Measurements from ENCODE around the gene OMD. TPM values are rescaled to one million over a fixed set of nuclear protein-coding genes. Genes with fewer than 3 reads are reported as not detected.

OMD gene
- total and polyA plus RNA-seq, 2 of the 8 experiments (the other 6 are each of a cell fraction or from before 2014, with no cell fraction given) = not detected

DNA sequence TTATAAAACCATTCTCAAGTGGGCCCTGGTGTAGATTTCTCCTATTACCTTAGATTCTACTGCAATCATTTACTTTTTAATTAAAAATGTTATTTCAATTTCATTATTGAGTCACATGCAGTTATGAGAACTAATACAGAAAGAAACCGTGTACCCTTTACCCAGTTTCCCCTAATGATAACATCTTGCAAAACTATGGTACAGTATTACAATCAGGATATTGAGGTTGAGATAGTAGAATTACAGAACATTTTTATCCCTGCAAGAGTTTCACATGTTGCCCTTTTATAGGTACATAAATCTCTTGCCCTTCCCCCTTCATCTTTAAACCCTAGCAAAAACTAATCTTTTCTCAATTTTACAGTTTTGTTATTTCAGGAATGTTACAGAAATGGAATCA lies 11.0 kb upstream of the OMD start (continued):
- TF ChIP-seq, protein P1, sequence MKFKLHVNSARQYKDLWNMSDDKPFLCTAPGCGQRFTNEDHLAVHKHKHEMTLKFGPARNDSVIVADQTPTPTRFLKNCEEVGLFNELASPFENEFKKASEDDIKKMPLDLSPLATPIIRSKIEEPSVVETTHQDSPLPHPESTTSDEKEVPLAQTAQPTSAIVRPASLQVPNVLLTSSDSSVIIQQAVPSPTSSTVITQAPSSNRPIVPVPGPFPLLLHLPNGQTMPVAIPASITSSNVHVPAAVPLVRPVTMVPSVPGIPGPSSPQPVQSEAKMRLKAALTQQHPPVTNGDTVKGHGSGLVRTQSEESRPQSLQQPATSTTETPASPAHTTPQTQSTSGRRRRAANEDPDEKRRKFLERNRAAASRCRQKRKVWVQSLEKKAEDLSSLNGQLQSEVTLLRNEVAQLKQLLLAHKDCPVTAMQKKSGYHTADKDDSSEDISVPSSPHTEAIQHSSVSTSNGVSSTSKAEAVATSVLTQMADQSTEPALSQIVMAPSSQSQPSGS (IDR thresholded peaks at IDR 0.05; ENCODE audit: low read length) = no peak
- TF ChIP-seq BACH1 (IDR thresholded peaks at IDR 0.05; ENCODE audit: low read length) = no peak

Measured in H1 (cell line).